Loucy (cell line): Measurements from ENCODE around the gene TAF4B.

Source experiments
- H2AFZ ChIP-seq: fragments of 200-600 bp; sonication (generic); 2 replicates; pipeline ENCODE4 v1.6.0; 2016; ENCODE audit warnings: antibody characterized with exemption, mild to moderate bottlenecking, low read length, moderate library complexity
- H3F3A ChIP-seq: fragments of 200-600 bp; 2 replicates; pipeline ENCODE4 v1.6.0; 2016; ENCODE audit warnings: antibody characterized with exemption, low read depth, mild to moderate bottlenecking
- H3K27me3 ChIP-seq: fragments of 200-600 bp; sonication (generic); 2 replicates; pipeline ENCODE4 v1.6.1; 2014; ENCODE audit warnings: low read length, mild to moderate bottlenecking; ENCODE audit not compliant: insufficient read depth, poor library complexity, severe bottlenecking
- H3K36me3 ChIP-seq: fragments of 200-600 bp; sonication (generic); 2 replicates; pipeline ENCODE4 v1.6.1; 2016; ENCODE audit warnings: low read length; ENCODE audit not compliant: insufficient read depth
- H3K4me1 ChIP-seq: fragments of 200-600 bp; sonication (generic); 2 replicates; pipeline ENCODE4 v1.5.1; 2014; ENCODE audit warnings: low read length, mild to moderate bottlenecking; ENCODE audit not compliant: insufficient read depth, poor library complexity, severe bottlenecking
- H3K4me2 ChIP-seq: fragments of 200-600 bp; sonication (generic); 2 replicates; pipeline ENCODE4 v1.6.0; 2014; ENCODE audit warnings: antibody characterized with exemption, low read length, low read depth, mild to moderate bottlenecking; ENCODE audit not compliant: poor library complexity, severe bottlenecking
- H3K4me3 ChIP-seq: fragments of 200-600 bp; sonication (generic); 2 replicates; pipeline ENCODE4 v1.5.1; 2014; ENCODE audit warnings: low read length, mild to moderate bottlenecking, mixed read lengths; ENCODE audit not compliant: poor library complexity, severe bottlenecking
- H3K79me2 ChIP-seq: fragments of 200-600 bp; sonication (generic); 2 replicates; pipeline ENCODE4 v1.6.1; 2014; ENCODE audit warnings: low read length; ENCODE audit not compliant: insufficient read depth
- H3K9ac ChIP-seq: fragments of 200-600 bp; sonication (generic); 2 replicates; pipeline ENCODE4 v1.6.0; 2014; ENCODE audit warnings: mild to moderate bottlenecking, low read depth, low read length, moderate library complexity; ENCODE audit not compliant: poor library complexity, severe bottlenecking
- H3K9me2 ChIP-seq: fragments of 200-600 bp; sonication (generic); replicated peaks from 2 replicates; pipeline ENCODE4 v1.6.1; 2016; ENCODE audit warnings: low read depth, low read length, mixed read lengths
- H3K9me3 ChIP-seq: fragments of 200-600 bp; sonication (generic); 2 replicates; pipeline ENCODE4 v1.6.1; 2014; ENCODE audit warnings: mild to moderate bottlenecking, antibody characterized with exemption, low read length, low read depth; ENCODE audit not compliant: insufficient read depth
- H4K20me1 ChIP-seq: fragments of 200-600 bp; sonication (generic); 2 replicates; pipeline ENCODE4 v1.6.0; 2014; ENCODE audit warnings: antibody characterized with exemption, low read length, mild to moderate bottlenecking; ENCODE audit not compliant: insufficient read depth, poor library complexity, severe bottlenecking
- EZH2phosphoT487 ChIP-seq: fragments of 200-600 bp; IDR thresholded peaks from 2 replicates; pipeline ENCODE4 v1.6.1; 2018; ENCODE audit warnings: antibody characterized with exemption, mild to moderate bottlenecking, moderate library complexity, borderline replicate concordance
- TF ChIP-seq, protein P1 (sequence below): fragments of 200-600 bp; sonication (generic); conservative IDR thresholded peaks from 2 replicates; pipeline ENCODE4 v1.5.1; 2014; ENCODE audit warnings: mild to moderate bottlenecking, antibody characterized with exemption, low read length

Gene TAF4B

GRCh38 chr18:26215247-26215970 is 10.8 kb upstream of the TAF4B start:
- Histone ChIP-seq H3K9me2 (no peaks in the 10 kb centered on the region), H3K4me3 (peak overlapping the region; percentile 71), H3K4me2 (peak overlapping the region; percentile 53), H3K27me3 (no peaks in the 10 kb centered on the region), H3K9ac (peak overlapping the region; percentile 75), H4K20me1 (no peaks in the 10 kb centered on the region), H3K9me3 (no peaks in the 10 kb centered on the region), H3F3A (peaks cover 14% of the 10 kb centered on the region; the same call in 1 of the 2 replicates), H3K79me2 (no peaks in the 10 kb centered on the region), H3K36me3 (no peaks in the 10 kb centered on the region), H3K4me1 (peaks cover 19% of the 10 kb centered on the region), H2AFZ (peak overlapping the region; percentile 61)
- TF ChIP-seq EZH2phosphoT487: no peak
- TF ChIP-seq, protein P1, sequence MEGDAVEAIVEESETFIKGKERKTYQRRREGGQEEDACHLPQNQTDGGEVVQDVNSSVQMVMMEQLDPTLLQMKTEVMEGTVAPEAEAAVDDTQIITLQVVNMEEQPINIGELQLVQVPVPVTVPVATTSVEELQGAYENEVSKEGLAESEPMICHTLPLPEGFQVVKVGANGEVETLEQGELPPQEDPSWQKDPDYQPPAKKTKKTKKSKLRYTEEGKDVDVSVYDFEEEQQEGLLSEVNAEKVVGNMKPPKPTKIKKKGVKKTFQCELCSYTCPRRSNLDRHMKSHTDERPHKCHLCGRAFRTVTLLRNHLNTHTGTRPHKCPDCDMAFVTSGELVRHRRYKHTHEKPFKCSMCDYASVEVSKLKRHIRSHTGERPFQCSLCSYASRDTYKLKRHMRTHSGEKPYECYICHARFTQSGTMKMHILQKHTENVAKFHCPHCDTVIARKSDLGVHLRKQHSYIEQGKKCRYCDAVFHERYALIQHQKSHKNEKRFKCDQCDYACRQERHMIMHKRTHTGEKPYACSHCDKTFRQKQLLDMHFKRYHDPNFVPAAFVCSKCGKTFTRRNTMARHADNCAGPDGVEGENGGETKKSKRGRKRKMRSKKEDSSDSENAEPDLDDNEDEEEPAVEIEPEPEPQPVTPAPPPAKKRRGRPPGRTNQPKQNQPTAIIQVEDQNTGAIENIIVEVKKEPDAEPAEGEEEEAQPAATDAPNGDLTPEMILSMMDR: no peak

DNA sequence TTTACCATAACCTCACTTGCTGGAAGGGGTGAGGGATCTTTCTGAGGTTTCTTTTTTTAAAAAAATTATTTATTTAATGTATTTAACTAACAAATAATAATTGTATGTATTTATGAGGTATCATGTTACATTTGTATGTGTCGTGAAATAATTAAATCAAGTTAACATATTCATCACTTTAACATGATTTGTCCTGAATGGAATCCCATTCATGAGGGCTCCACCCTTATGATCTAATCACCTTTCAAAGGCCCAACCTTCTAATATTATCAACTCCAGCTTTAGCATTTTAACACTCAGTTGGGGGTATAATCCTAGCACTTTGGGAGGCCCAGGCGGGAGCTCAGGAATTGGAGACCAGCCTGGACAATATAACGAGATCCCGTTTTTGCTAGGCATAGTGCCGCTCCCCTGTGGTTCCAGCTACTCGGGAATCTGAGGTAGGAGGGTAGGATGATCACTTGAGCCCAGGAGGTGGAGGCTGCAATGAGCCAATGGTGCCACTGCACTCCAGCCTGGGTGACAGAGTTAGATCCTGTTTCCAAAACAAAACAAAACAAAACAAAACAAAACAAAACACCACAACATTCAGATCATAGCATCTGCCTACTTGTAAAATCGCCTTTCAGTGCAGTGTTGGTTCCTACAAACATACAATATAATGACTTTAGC is 1.1 kb upstream of the TAF4B start:
- H3K4me2 ChIP-seq: peak overlapping the region; percentile 83
- H3K9ac ChIP-seq: peak overlapping the region; percentile 81

DNA sequence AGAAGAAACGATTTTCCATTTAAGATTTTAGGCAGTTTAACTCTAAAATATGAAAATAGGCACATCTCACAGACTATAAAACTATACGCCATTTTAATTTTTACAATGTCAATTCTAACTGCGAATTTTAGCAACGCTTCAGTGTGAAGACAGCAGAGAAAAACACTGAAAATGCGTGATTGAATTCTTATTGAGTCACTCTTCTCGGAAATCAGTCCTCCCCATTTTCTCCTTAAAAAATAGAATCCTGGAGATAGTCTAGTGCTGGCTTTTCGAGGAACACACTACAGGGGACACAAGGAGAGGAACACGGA is 373 bp upstream of the TAF4B start:
- H3K9me2 ChIP-seq: no peaks in the 10 kb centered on the region
- peaks cover 25% of the 10 kb centered on the region for H4K20me1 ChIP-seq
- H3K79me2 ChIP-seq: peaks cover 41% of the 10 kb centered on the region
- H3K9ac ChIP-seq: peak overlapping the region; percentile 81
- H3K4me3 ChIP-seq: peak overlapping the region; percentile 78
- H3K36me3 ChIP-seq: no peaks in the 10 kb centered on the region
- peak overlapping the region; percentile 83 for H3K4me2 ChIP-seq
- H3K27me3 ChIP-seq: no peaks in the 10 kb centered on the region
- peaks cover 36% of the 10 kb centered on the region for H3K4me1 ChIP-seq
- TF ChIP-seq, protein P1: no peak
- TF ChIP-seq EZH2phosphoT487: no peak
- H3F3A ChIP-seq: no peaks in the 10 kb centered on the region
- H3K9me3 ChIP-seq: no peaks in the 10 kb centered on the region
- peak overlapping the region; percentile 89 for H2AFZ ChIP-seq

More for the DNA sequence above, 1.1 kb upstream of the TAF4B start:
- TF ChIP-seq, protein P1: no peak
- TF ChIP-seq EZH2phosphoT487: no peak
- Histone ChIP-seq H2AFZ (peak overlapping the region; percentile 89; the same call in 1 of the 2 replicates), H3K79me2 (peaks cover 33% of the 10 kb centered on the region), H3K4me3 (peak overlapping the region; percentile 78), H3K9me3 (no peaks in the 10 kb centered on the region), H3K4me1 (peaks cover 30% of the 10 kb centered on the region), H3F3A (no peaks in the 10 kb centered on the region), H3K36me3 (no peaks in the 10 kb centered on the region), H3K27me3 (no peaks in the 10 kb centered on the region), H4K20me1 (peaks cover 23% of the 10 kb centered on the region), H3K9me2 (no peaks in the 10 kb centered on the region)
